GM19025 (cell line): ENCODE measurements around the gene SPRR1A.
"Not testable (repeated sequence)": the region's sequence is repeated elsewhere in the genome, so short reads cannot be mapped to it uniquely, and the experiment has no call there.

Experiments
- ATAC-seq: cut with Tn5 transposase; IDR thresholded peaks from one replicate; pipeline ENCODE4 v1.9.1; 2021; ENCODE audit warnings: mild to moderate bottlenecking, low read depth, moderate library complexity; ENCODE audit not compliant: unreplicated experiment

Gene SPRR1A

DNA sequence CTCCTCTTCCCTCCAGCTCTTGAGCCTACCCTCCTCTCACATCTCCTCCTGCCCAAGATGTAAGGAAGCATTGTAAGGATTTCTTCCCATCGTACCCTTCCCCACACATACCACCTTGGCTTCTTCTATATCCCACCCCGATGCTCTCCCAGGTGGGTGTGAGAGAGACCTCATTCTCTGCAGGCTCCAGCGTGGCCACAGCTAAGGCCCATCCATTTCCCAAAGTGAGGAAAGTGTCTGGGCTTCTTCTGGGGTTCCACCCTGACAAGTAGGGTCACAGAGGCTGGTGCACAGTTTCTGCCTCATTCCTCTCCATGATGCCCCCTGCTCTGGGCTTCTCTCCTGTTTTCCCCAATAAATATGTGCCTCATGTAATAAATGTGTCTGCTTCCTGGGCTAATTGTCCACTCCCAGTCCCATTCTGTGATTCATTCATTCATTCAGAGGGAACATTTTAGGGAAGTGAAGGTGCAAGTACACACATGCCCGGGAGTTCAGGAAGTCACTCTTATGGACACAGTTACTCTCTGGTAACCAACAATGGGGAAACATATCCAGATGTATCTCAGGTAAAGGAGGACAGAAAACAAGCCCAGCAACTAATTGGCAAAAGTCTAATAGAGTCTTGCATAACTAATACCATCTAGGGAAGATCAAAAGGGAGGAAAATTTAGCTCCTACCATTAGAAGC lies 11.5 kb upstream of the SPRR1A start:
- no peak for ATAC-seq

DNA sequence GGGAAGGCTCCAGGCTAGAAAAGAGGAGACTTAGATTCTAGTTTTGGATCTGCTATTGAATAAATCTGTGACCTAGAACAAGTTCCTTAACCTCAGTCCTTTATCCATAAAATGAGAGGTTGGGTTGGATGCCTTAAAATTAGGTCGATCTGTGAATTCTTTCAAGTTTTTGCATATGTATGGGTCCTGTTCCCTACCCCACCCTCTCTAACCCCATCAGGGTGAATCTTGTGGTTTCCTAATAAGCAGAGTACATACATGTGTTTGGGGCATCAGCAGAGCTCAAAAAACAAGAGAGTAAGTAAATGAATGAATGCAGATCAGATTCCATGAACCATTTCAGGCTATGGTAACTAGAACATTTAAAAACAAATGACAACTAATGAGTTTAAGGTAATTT lies 7.2 kb upstream of the SPRR1A start:
- no peak for ATAC-seq

GRCh38 chr1:152977614-152978013 lies 6.3 kb upstream of the SPRR1A start:
- ATAC-seq = no peak

GRCh38 chr1:152980676-152981075 lies 3.2 kb upstream of the SPRR1A start:
- no peak for ATAC-seq

DNA sequence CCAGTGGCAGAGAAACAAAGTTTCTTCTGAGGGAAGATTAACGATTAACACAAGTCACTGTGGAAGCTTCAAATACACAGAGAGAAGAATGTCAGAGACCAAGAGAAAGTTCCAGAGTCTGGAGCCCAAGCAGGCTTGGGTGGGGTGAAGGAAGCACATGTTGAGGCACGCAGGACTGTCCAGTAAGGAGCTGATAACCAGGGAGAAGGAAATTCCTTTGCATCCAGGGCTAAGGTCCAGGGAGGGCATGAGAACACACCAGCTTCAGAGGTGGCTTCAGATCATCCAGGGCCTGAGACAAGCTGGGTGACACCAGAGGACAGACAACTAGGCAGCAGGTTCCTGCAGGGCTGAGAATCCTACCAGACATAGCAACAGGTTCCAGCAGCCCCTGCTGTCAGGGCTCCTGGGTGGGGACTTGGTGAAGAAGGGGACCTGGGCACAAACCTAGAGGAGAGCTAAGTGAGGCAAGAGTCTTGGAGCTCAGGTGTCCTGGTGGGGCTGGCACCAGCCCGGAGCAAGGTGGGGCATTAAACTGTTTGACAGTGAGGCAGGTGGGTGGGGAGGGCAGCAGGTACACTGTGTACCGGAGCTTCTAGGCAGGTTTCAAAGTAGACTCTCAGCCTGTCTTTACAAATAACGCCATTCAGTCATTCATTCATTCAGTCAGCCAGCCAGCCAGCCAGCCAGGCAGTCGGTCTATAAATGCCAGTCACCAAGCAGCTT lies 2.6 kb upstream of the SPRR1A start:
- ATAC-seq = no peak

DNA sequence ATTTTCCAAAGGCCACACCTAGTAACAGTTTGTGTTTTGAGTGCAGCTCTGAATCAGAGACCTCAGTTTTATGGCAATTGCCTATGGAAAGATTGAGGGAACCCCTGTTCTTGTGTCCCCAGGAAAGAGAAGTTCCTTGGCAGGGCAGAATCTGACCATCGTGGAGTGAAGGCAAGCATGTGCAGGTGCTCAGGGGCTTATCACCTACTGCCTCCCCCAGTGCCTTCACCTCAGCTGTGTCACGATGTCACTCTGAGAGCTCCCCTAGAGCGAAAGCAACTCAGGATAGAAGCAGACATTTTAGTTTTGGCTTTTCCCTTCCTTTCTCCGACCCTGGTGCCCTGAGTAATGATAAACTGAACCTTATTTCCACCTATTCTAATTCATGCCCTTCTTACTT lies 1.8 kb upstream of the SPRR1A start:
- no peak for ATAC-seq

GRCh38 chr1:152983234-152983633 lies 647 bp upstream of the SPRR1A start:
- no peak for ATAC-seq

- ATAC-seq = no peak
Observed at GRCh38 chr1:152986578-152986977, 2.7 kb downstream of the SPRR1A start.

DNA sequence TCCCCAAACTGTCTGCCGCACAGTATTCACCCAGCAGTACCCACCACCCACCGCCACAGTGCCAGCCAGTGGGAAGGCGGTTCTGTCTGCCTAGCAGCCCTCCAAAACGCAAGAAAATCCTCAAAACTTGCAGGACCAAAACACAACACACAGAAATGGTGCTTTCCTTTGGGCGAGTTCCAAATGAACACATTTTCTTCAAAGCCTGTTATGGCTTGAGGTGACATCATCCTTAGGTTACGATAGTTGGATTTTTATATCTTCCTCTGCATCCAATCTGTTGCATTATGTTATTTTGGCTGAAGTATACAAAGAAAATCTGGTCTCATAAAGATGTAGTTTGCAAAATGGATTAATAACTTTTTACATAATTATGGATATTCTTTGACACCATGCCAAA lies 9.3 kb downstream of the SPRR1A start:
- no peak for ATAC-seq

DNA sequence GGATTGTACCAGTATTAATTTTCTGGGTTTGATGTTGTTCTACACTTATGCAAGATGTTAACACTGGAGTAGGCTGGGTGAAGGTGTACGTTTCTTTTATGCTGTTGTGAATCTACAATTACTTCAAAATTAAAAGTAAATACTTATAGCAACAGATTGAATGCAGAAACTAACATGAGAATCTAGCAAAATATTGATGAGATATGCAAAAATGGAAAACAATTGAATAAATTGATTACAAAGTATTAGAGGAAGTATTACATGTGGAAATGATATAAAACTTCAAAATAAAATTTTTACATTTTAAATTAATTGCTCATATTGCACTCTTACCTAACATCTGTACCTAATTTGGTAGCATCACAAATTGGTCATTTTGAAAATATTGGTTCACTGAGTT lies 12.0 kb downstream of the SPRR1A start:
- no peak for ATAC-seq

DNA sequence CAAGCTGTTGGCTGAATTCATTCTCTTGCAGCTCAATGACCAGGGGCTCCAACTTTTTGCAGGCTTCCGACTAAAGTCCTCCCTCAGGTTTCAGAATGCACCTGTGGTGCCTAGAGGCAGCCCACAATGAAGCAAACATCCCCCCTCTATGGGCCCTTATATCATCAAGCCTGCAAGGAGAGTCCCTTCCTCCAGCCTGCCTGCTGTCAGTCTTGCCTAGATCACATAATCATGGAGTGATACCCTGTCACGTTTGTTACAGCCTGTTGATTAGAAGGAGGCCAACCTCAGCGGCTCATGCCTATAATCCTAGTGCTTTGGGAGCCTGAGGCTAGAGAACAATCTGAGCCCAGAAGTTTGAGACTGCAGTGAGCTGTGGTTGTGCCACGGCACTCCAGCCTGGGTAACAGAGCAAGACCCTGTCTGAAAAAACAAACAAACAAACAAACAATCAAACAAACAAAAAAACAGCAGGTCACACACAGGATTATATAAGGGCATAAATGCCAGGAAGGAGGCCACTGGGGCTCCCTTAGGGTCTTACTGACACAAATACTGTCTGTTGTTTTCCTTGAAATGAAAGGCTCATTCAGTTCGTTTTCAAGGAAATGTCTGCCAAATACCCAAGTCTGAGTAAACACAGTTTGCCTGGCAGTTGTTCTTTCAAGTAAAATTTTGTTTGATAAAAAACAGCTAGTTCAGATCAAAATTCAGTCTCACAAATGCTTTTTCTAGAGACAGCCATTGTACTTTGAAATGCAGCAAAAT lies 12.9 kb downstream of the SPRR1A start:
- no peak for ATAC-seq

DNA sequence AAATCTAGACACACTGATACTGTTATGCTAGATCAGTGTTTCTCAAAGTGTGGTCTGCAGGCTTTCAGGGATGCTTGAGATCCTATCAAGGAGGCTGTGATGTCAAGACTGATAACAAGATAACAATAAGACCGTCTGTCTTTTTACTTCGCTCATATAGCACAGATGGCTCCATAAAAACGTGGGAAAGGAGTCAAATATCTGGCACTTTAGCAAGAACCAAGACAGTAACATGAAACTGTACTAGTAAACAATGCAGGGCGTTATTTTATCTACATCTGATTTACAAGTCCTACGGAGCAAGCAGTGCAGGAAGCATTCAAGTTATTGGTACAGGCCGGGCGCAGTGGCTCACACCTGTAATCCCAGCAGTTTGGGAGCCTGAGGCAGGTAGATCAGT lies 14.0 kb downstream of the SPRR1A start:
- no peak for ATAC-seq

- ATAC-seq = no peak
Observed at GRCh38 chr1:152998476-152998875, 14.6 kb downstream of the SPRR1A start.

- ATAC-seq = no peak
Observed at GRCh38 chr1:152999818-153000217, 15.9 kb downstream of the SPRR1A start.

DNA sequence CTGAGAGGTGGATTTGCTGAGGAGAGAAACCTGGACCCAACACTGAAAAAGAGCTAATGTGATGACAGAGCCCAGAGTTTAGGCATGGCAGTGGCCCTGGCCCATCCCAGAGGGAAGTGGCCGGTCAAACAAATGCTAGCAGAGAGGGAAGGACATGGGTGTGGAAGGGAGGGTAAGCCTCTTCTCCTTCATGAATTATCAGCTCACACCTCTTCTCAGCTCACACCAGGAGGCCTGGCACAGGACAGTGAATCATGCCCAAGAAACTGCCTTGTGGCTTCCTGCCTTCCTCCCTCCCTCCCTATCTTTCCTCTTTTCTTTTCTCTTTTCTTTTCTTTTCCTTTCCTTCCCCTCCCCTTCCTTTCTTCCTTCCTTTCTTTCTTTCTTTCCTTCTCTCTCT lies 16.4 kb downstream of the SPRR1A start:
- ATAC-seq = no peak

DNA sequence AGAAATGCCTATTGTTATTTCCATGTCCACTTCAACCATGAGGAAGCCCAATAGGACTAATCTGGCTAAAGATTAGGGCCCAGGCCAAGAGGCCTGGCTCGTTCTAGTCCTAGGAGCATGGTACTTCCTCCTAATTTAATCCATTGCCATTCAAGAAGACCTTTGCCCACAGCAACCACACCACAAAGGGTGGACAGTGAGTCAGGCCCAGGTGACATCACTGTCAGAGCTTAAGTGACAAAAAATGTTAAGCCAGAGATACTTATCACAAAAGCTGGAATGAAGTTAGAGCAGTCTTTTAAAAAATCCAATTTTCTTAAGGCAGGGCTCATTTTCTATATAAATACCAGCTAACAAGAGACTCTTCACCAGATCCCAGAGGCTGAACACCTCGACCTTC lies 17.5 kb downstream of the SPRR1A start, which contains the start of gene SPRR3:
Gene SPRR3, plus strand, starts transcription at position 368 of the 400 bp plus-strand sequence. CDS start 1,272 bp downstream, outside the sequence.
- no peak for ATAC-seq

- not testable (repeated sequence) for ATAC-seq
Observed at GRCh38 chr1:153011235-153011758, 27.4 kb downstream of the SPRR1A start.

DNA sequence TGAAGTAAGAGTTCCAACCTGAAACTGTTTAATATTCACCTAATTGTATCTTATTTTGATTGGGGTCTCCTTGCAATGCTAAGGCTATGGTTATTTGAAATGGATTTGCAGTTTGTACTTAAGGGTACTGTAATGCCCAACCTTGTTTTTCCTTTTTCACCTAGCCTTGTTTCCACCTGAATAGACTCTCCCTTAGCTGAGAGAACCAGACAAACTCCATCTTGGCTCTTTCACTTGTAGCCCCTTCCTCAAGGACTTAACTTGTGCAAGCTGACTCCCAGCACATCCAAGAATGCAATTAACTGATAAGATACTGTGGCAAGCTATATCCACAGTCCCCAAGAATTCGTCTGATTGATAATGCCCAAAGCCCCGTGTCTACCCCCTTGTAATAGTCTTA lies 37.9 kb downstream of the SPRR1A start:
- ATAC-seq = not testable (repeated sequence)

GRCh38 chr1:153022340-153022739 lies 38.5 kb downstream of the SPRR1A start:
- ATAC-seq = not testable (repeated sequence)

GRCh38 chr1:153023109-153023508 lies 39.2 kb downstream of the SPRR1A start:
- no peak for ATAC-seq

GRCh38 chr1:153024413-153024812 lies 40.5 kb downstream of the SPRR1A start:
- no peak for ATAC-seq
